ENCODE results near the gene DICER1.

- no peak for TF ChIP-seq CTCF (IDR thresholded peaks at IDR 0.05 in 2 of 3, conservative IDR thresholded peaks at IDR 0.05 in 1 of 3; ENCODE audit: insufficient read depth in 2 of 3, low read depth in 1 of 3, low read length in 3 of 3)
- TF ChIP-seq ZNF518B (CRISPR knock-in tag; IDR thresholded peaks at IDR 0.05) = no peak
- TF ChIP-seq PCBP2 (IDR thresholded peaks at IDR 0.05; ENCODE audit: low read depth, low read length, poor library complexity, severe bottlenecking) = no peak
- no peak for TF ChIP-seq NBN (IDR thresholded peaks at IDR 0.05; ENCODE audit: low read depth)
- no peak for TF ChIP-seq POLR2AphosphoS5 (IDR thresholded peaks at IDR 0.05; ENCODE audit: control insufficient read depth, insufficient read depth, low read depth, low read length)
- no peak for TF ChIP-seq MTA2 (IDR thresholded peaks at IDR 0.05; ENCODE audit: low read depth)
- no peak for TF ChIP-seq GABPB1 (CRISPR knock-in tag; IDR thresholded peaks at IDR 0.05)
- no peak for TF ChIP-seq ARID2 (IDR thresholded peaks at IDR 0.05)
- no peak for TF ChIP-seq KDM1A (IDR thresholded peaks at IDR 0.05)
- TF ChIP-seq HNRNPL (IDR thresholded peaks at IDR 0.05; ENCODE audit: low read depth, low read length) = no peak
- no peak for TF ChIP-seq GTF2F1 (IDR thresholded peaks at IDR 0.05; ENCODE audit: low read depth, low read length)
- TF ChIP-seq EZH2 (IDR thresholded peaks at IDR 0.05; ENCODE audit: borderline replicate concordance, low read depth, low read length) = no peak
- no peak for TF ChIP-seq ZNF436 (CRISPR knock-in tag; IDR thresholded peaks at IDR 0.05)
- no peak for TF ChIP-seq SIN3A (IDR thresholded peaks at IDR 0.05; ENCODE audit: borderline replicate concordance in 2 of 2, control insufficient read depth in 1 of 2, low read depth in 2 of 2, low read length in 2 of 2)
Observed at GRCh38 chr14:95068521-95068920, 88.8 kb downstream of the DICER1 start.

All from K562 (cell line).